Fibroblast of lung (primary cell): ENCODE data around the gene CHEK1. TPM values are rescaled to one million over a fixed set of nuclear protein-coding genes. Genes with fewer than 3 reads are reported as not detected.
"Not testable (repeated sequence)": the region's sequence is repeated elsewhere in the genome, so short reads cannot be mapped to it uniquely, and the experiment has no call there.

Experiments used
- DNase-seq, 2 donors: peaks; one replicate each; pipeline versions ENCODE4 v3.0.0 to v3.0.0-alpha.2; 2010; ENCODE audit warnings: low read depth in 2 of 2
- H2AFZ ChIP-seq: 2 replicates; pipeline ENCODE4 v1.5.1; 2012; ENCODE audit warnings: low read length, control low read depth, inconsistent platforms
- H3K27ac ChIP-seq: 2 replicates; pipeline ENCODE4 v1.5.1; 2011; ENCODE audit warnings: low read length, control low read depth; ENCODE audit not compliant: insufficient read depth
- H3K27me3 ChIP-seq: 2 replicates; pipeline ENCODE4 v1.5.1; 2011; ENCODE audit warnings: mild to moderate bottlenecking, low read length; ENCODE audit not compliant: control insufficient read depth, insufficient read depth
- H3K36me3 ChIP-seq: 2 replicates; pipeline ENCODE4 v1.5.1; 2011; ENCODE audit warnings: low read length; ENCODE audit not compliant: control insufficient read depth, insufficient read depth
- H3K4me1 ChIP-seq: 2 replicates; pipeline ENCODE4 v1.5.1; 2011; ENCODE audit warnings: low read length; ENCODE audit not compliant: control insufficient read depth, insufficient read depth; ENCODE audit errors: extremely low read depth
- H3K4me2 ChIP-seq: 2 replicates; pipeline ENCODE4 v1.5.1; 2011; ENCODE audit warnings: low read length, control low read depth; ENCODE audit not compliant: insufficient read depth; ENCODE audit errors: extremely low read depth
- H3K4me3 ChIP-seq, 4 experiments: fragments of 200-600 bp in 1 of 4; sonication (generic) in 1 of 4; replicated peaks in 1 of 4; 2 replicates each; pipeline ENCODE4 v1.5.1; 2011 to 2016; ENCODE audit warnings: low read length in 4 of 4, low read depth in 3 of 4, mild to moderate bottlenecking in 3 of 4, control low read depth in 2 of 4, inconsistent platforms in 1 of 4, mixed read lengths in 1 of 4; ENCODE audit not compliant: insufficient read depth in 1 of 4; ENCODE audit errors: control extremely low read depth in 1 of 4
- H3K79me2 ChIP-seq: 2 replicates; pipeline ENCODE4 v1.5.1; 2012; ENCODE audit warnings: mild to moderate bottlenecking, low read length, inconsistent platforms; ENCODE audit not compliant: control insufficient read depth, insufficient read depth
- H3K9ac ChIP-seq: 2 replicates; pipeline ENCODE4 v1.5.1; 2011; ENCODE audit warnings: mild to moderate bottlenecking, low read length, control low read depth; ENCODE audit not compliant: insufficient read depth
- H3K9me3 ChIP-seq: 2 replicates; pipeline ENCODE4 v1.5.1; 2012; ENCODE audit warnings: low read depth, low read length; ENCODE audit not compliant: control insufficient read depth, insufficient read depth
- H4K20me1 ChIP-seq: 2 replicates; pipeline ENCODE4 v1.5.1; 2011; ENCODE audit warnings: low read length; ENCODE audit not compliant: control insufficient read depth, insufficient read depth; ENCODE audit errors: extremely low read depth
- CTCF ChIP-seq, 2 donors: IDR thresholded peaks in 1 of 2; conservative IDR thresholded peaks in 1 of 2; 1 replicate in 1 of 2; 2 replicates in 1 of 2; pipeline ENCODE4 v1.5.1; 2011 to 2012; ENCODE audit warnings: low read length in 2 of 2, control low read depth in 1 of 2, inconsistent platforms in 1 of 2, low read depth in 1 of 2, mild to moderate bottlenecking in 1 of 2
- EZH2 ChIP-seq: IDR thresholded peaks from 2 replicates; pipeline ENCODE4 v1.5.1; 2012; ENCODE audit warnings: low read length, control low read depth, mild to moderate bottlenecking; ENCODE audit errors: missing control alignments
- polyA plus RNA-seq, 2 donors: library from polyadenylated mRNA; depleted of rRNA in 1 of 2; stranded (reverse) in 1 of 2; unstranded in 1 of 2; fragments of >200 nt; gene quantifications; 2 replicates each; pipeline ENCODE4 v1.2.1, GENCODE V29; 2011 to 2012; ENCODE audit warnings: missing spikeins in 1 of 2
- total RNA-seq: library from RNA; depleted of rRNA; stranded (reverse); fragments of >200 nt; gene quantifications from 2 replicates; pipeline ENCODE4 v1.2.1, GENCODE V29; 2014

The CHEK1 gene
- total and polyA plus RNA-seq, 2 donors (not counting 1 experiment from before 2014, with no cell fraction given), result 28.3 to 39.5 TPM

- H3K79me2 ChIP-seq, result no peaks in the 10 kb centered on the region
- TF ChIP-seq EZH2, result no peak
- no peak for TF ChIP-seq CTCF (conservative IDR thresholded peaks at IDR 0.05 in 1 of 2, IDR thresholded peaks at IDR 0.05 in 1 of 2; ENCODE audit: low read depth in 1 of 2, low read length in 2 of 2)
- no peaks in the 10 kb centered on the region for H3K36me3 ChIP-seq
- H3K4me3 ChIP-seq, result no peak overlapping the region
- no peak overlapping the region for H3K9ac ChIP-seq
- H3K27me3 ChIP-seq, result no peaks in the 10 kb centered on the region
- H3K4me1 ChIP-seq, result no peaks in the 10 kb centered on the region
- H3K4me2 ChIP-seq, result no peak overlapping the region
- H2AFZ ChIP-seq, result no peak overlapping the region
- no peaks in the 10 kb centered on the region for H4K20me1 ChIP-seq
- H3K9me3 ChIP-seq, result no peaks in the 10 kb centered on the region
- DNase-seq, result no peak
- no peak overlapping the region for H3K27ac ChIP-seq
Observed at GRCh38 chr11:125701018-125701610, 76.2 kb downstream of the CHEK1 start.

DNA sequence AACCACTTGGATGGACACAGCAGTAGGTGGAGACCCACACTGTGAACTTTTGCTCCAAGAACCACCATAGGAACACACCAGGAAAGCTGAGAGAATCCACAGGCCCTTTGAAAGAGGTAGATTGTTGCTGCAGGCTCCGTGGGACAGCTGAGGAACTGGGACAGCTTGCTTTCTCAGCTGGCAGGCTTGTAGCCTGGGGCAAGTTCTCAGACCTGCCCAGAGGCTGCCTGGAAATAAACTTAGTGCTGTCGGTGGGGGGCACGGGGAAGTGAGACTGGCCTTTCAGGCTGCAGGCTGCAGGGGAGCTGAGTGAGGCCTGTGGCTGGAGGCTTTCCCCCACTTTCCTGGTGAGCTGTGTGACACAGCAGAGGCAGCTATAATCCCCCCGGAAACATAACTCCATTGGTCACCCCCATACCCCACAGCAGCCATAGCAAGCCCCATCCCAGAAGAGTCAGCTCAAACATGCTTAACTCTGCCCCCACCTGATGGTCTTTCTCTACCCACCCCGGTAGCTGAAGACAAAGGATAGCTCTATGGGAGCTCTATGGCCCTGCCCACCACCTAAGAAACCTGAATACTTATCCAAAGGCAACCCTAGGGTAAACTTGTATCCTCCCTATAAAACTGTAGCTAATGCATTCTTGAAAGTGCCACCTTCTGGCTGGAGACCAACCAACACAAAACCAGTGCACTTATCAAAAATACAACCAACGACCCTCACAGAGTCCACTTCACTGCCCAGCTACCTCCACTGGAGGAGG, 77.1 kb downstream of the CHEK1 start:
- no peak for TF ChIP-seq EZH2
- TF ChIP-seq CTCF (conservative IDR thresholded peaks at IDR 0.05 in 1 of 2, IDR thresholded peaks at IDR 0.05 in 1 of 2; ENCODE audit: low read depth in 1 of 2, low read length in 2 of 2), result no peak
- Histone ChIP-seq H3K4me1 (no peaks in the 10 kb centered on the region), H4K20me1 (no peaks in the 10 kb centered on the region), H3K79me2 (no peaks in the 10 kb centered on the region), H3K27ac (no peak overlapping the region), H3K9me3 (no peaks in the 10 kb centered on the region), H3K27me3 (no peaks in the 10 kb centered on the region), H3K4me2 (no peak overlapping the region), H3K4me3 (no peak overlapping the region), H3K9ac (no peak overlapping the region), H3K36me3 (no peaks in the 10 kb centered on the region), H2AFZ (no peak overlapping the region)
- no peak for DNase-seq

DNA sequence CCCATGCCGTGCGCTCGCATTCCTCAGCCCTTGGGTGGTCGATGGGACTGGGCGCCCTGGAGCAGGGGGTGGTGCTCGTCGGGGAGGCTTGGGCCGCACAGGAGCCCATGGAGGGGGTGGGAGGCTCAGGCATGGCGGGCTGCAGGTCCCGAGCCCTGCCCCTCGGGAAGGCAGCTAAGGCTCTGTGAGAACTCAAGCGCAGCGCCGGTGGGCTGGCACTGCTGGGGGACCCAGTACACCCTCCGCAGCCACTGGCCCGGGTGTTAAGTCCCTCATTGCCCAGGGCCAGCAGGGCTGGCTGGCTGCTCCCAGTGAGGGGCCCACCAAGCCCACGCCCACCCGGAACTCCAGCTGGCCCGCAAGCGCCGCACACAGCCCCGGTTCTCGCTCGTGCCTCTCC, 79.7 kb downstream of the CHEK1 start:
- not testable (repeated sequence) for H3K36me3 ChIP-seq, H3K27me3 ChIP-seq, H3K9ac ChIP-seq, H3K4me3 ChIP-seq, H3K4me1 ChIP-seq, H4K20me1 ChIP-seq, H3K27ac ChIP-seq, DNase-seq, H2AFZ ChIP-seq, H3K79me2 ChIP-seq, H3K4me2 ChIP-seq, H3K9me3 ChIP-seq
